ENCODE data around the gene DLGAP4.

Gene DLGAP4

DNA sequence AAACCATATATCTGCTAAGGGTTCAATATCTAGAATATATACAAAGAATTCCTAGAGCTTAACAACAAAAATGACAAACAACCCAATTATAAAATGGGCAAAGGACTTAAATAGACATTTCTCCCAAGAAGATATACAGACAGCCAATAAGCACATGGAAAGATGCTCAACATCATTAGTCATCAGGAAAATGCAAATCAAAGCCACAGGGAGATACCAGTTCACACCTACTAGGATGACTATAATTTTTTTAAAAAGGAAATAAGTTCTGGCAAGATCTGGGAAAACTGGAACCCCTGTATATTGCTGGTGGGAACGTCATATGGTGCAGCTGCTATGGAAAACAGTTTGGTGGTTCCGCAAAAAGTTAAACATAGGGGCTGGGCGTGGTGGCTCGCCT is 119.0 kb downstream of the DLGAP4 start:
- DNase-seq, result no peak

DNA sequence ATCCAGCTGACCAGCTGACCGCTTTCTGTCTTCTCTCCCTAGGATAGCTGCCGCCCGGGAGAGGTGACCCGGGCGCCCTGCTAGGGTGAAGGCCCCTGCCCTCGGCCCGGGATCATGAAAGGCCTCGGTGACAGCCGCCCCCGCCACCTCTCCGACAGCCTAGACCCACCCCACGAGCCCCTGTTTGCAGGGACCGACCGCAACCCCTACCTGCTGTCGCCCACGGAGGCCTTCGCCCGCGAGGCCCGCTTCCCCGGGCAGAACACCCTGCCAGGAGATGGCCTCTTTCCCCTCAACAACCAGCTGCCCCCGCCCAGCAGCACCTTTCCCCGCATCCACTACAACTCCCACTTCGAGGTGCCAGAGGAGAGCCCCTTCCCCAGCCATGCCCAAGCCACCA is 125.5 kb downstream of the DLGAP4 start:
- DNase-seq, result no peak

- no peak for DNase-seq
These were observed 126.0 kb downstream of the DLGAP4 start for GRCh38 chr20:36432096-36432495.

DNA sequence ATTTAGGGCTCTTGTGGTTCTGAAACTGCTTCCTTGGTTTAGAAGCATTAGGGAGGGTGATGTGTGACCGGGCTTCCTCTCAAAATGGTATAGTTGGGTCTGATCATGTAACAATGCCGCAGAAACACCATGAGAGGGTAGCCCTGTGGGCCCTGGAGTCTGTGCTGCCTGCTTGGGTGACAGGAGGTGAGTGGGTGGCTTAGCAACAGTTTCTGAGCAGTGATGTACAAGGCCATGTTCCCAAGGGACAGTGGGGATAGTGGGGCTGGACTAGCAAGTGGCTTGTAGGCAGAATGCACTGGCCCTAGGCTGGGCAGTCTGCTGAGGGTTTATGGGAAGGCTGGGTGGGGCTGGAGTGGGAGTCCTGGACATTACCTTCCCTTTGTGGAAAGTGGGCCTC is 128.2 kb downstream of the DLGAP4 start:
- no peak for DNase-seq

GRCh38 chr20:36435124-36435523 is 129.0 kb downstream of the DLGAP4 start:
- DNase-seq, result no peak

- peak; percentile 9 to 39 for DNase-seq
These were observed 129.7 kb downstream of the DLGAP4 start for GRCh38 chr20:36435592-36436541.

DNA sequence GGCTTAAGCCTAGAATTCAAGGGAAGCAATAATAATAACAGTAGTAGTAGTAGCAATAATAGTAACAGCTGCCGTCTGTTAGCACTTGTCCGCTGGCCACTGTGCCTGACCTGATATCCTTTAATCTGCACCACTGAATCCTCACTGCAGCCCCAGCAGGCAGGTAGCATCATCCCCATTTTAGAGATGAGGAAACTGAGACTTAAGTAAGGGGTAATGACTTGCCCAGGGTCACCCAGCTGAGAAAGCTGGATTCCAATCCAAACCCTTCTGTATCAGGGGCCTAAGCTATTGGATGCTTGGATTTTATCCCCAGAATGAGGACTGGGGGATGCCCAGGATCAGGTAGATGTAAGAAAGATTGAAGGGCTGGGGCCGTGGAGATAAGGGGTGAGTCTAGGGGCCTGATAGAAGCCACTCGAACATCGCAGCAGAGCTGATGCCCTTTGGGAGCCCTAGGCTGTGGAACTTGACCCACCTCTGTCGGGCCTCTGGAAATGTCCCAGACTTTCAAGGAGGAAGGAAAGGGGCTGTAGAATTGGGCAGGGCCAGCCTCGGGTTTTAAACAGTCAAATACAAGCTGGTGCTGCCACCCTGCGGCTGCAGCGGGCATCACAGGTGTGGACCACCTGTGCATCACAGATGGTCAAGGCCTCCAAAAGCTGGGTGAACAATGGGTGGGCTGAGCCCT is 133.0 kb downstream of the DLGAP4 start:
- DNase-seq, result peak in 1 of 2 donors; percentile 19

GRCh38 chr20:36439731-36440072 is 133.6 kb downstream of the DLGAP4 start:
- no peak for DNase-seq

- no peak for DNase-seq
These were observed 134.4 kb downstream of the DLGAP4 start for GRCh38 chr20:36440370-36441026.

GRCh38 chr20:36441027-36441414 is 134.9 kb downstream of the DLGAP4 start:
- peak in 1 of 2 donors; percentile 41 for DNase-seq

DNA sequence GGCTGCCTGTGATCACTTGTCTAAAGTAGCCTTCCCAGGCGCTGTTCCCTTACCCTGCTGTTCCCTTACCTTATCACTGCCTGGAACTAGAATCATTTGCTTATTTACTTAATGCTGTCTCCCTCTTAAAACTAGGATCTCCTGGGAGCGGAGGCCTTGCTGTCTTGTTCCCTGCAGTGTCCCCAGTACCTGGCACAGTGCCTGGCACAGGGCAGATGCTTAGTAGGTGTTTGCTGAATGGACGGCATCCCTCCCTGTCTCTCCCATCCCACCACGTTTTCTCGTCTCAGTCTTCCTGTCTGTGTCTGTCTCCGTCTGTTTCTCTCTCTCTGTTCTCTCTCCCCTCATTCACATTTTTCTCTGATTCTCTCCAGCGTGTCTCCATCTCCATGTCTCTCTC is 135.3 kb downstream of the DLGAP4 start:
- no peak for DNase-seq

- DNase-seq, result no peak
These were observed 139.7 kb downstream of the DLGAP4 start for GRCh38 chr20:36445847-36446246.

DNA sequence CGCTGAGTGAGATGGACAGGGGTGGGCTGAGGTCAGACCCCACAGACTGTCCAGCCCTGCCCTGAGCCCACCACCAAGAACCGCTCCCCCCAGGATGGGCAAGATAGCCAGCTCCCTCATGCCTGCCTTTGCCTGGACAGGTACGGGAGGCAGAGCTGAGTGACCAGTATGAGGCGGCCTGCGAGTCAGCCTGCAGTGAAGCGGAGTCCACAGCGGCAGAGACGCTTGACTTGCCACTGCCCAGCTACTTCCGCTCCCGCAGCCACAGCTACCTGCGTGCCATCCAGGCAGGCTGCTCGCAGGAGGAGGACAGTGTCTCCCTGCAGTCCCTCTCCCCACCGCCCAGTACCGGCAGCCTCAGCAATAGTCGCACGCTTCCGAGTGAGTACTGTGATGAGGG is 140.4 kb downstream of the DLGAP4 start:
- DNase-seq, result no peak

- no peak for DNase-seq
These were observed 141.0 kb downstream of the DLGAP4 start for GRCh38 chr20:36447101-36447500.

GRCh38 chr20:36449663-36450062 is 143.5 kb downstream of the DLGAP4 start:
- DNase-seq, result no peak

DNA sequence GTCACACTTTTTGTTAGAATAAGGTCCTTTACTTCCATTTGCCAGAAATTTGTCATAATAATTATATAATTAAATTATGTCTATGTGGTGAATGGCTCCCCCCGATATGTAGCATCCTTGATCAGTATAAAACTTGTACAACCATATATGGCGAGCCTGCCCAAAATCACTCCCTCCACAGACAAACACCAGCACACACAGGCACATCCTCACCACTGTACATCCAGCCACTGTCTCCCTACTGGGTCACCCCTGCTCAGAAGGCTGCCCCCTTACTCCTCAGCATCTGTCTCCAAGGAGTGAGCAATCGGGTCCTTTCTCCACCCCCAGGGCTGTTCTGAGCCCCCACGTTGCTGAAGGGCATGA is 148.2 kb downstream of the DLGAP4 start:
- DNase-seq, result no peak

DNA sequence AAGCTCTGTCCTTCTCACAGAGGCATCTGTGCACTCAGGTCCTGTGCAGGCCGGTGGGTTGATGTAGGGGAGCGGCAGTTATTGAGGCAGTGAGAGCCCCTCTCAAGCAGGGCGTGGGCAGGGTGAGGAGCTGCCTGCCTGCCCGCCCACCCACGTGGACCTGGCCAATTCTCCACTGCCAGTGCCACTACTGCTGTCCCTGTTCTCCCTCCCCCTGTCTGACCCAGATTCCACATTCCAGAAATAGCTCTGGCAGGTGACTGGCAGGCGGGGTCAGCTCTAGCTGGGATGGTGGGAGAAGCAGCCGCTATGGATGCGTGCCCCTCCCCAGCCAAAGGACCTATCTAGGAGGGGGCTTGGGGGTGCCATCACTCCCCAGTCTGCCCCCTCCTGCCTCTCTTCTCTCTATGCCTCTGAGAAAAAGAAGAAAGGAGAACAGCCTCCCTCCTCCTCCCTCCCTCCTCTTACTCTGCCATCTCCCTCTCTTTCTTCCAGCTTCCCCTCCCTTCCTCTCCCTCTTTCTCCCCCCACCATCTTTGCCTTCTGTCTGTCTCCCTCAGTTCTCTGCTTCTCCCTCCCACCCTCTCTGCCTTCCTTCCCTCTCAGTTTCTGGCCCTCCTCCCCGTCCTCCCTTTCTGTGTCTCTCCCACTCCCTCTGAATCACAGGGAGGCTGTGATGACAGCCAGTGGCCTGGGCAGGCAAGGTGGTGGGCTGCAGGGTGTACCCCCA is 148.7 kb downstream of the DLGAP4 start:
- DNase-seq, result no peak

DNA sequence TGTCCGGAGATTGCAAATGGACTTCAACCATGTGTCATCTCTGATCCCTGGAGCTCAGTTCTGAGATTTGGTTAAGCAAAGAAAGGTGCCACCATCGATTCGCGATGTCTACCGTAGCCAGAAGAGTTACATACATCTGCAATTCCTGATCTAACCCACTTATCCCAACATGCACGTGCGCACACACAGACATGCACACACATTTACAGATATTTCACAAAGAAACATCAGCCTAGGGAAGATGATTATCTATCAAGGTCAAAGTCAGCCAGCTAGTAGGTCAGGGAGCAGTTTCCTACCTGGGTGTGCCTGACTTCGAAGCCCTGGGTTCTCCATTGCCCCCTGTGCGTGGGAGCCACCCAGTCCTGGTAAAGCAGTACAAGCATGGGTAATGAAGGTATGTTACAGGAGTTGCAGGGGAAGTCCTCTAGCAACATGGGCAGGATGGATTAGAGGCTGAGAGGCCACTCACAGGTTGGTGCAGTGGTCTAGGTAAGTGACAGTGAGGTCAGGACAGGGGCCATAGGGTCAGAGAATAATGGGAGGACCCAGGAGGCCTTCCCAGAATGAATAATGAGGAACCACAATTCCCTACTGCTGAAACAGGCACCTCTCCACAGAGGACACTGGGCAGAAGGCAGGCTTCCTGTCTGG is 150.0 kb downstream of the DLGAP4 start:
- DNase-seq, result no peak

DNA sequence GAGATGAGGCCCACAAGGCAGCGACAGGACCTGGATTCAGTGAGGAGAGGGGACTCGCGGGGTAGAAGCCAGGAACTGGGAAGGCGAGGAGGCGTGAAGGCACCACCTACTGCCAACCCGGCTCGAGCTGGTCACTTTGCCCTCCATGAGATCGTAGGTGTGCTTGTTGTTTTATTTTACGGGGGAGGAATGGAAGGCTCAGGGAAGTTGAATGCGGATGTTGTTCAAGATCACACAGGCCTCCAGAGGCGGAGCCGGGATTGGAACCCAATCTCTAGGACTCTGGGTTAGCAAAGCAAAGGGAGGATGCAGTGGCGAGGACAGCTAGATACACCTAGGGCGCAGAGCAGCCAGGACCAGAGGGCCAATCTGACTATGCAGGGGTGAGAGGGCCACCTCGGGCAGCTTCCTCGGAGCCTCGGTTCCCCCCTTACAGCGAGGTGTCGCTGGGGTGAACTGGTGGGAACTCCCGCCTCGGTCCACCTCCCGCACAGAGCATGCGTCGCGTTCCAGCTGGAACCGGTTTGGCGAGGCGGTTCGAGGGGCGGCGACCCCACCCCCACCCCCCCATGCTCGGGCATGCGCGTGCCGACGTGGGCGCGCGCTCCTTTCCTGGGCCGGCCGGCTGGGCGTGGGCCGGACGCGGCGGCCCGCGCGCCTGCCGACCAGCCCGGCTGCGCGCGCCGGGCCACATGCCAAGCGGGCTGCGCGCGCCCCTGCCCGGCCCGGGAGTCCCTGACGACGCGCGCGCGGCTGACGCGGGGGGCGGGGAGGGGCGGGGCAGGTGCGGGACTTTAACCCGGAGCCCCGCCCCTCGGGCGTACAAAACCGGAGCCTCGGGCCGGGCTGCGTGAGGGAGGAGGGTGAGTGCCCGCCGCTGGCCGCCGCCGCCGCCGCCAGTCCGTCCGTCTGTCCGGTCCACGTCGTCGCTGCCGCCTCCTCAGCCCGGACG is 154.8 kb downstream of the DLGAP4 start:
- peak; percentile 79 to 87 for DNase-seq

GRCh38 chr20:36461600-36462439 is 155.7 kb downstream of the DLGAP4 start:
- peak; percentile 14 to 73 for DNase-seq
